Gastroesophageal sphincter (tissue), 4 donors: ENCODE data around the gene KATNAL1. TPM values are rescaled to one million over a fixed set of nuclear protein-coding genes. Genes with fewer than 3 reads are reported as not detected.

Source experiments
- ATAC-seq: fragments of 150-250 bp; one replicate; pipeline ENCODE4 v1.9.1; 2016; ENCODE audit warnings: mild to moderate bottlenecking, moderate library complexity
- H3K27ac ChIP-seq, 4 donors: fragments of 200-600 bp; sonication (generic) in 3 of 4; 1 replicate in 3 of 4; 2 replicates in 1 of 4; pipeline ENCODE4 v1.5.1; 2016 to 2019
- H3K27me3 ChIP-seq: fragments of 200-600 bp; sonication (generic); one replicate; pipeline ENCODE4 v1.5.1; 2019
- H3K36me3 ChIP-seq, 2 donors: fragments of 200-600 bp; sonication (generic); one replicate each; pipeline ENCODE4 v1.5.1; 2019; ENCODE audit warnings: control low read depth in 1 of 2
- H3K4me1 ChIP-seq, 3 donors: fragments of 200-600 bp; sonication (generic); 1 replicate in 2 of 3; 2 replicates in 1 of 3; pipeline ENCODE4 v1.5.1; 2016 to 2019; ENCODE audit warnings: control low read depth in 2 of 3
- H3K4me3 ChIP-seq, 2 donors: fragments of 200-600 bp; sonication (generic); one replicate each; pipeline ENCODE4 v1.5.1; 2019; ENCODE audit warnings: mild to moderate bottlenecking in 1 of 2, moderate library complexity in 1 of 2
- H3K9me3 ChIP-seq, 3 donors: fragments of 200-600 bp; sonication (generic); one replicate each; pipeline ENCODE4 v1.5.1; 2017 to 2019; ENCODE audit warnings: control low read depth in 2 of 3
- CTCF ChIP-seq, 4 experiments: fragments of 200-600 bp in 2 of 4; fragments of 450-650 bp in 2 of 4; sonication (generic) in 1 of 4; IDR thresholded peaks; one replicate each; pipeline ENCODE4 v1.5.1; 2017 to 2019; ENCODE audit warnings: antibody characterized with exemption in 4 of 4, mild to moderate bottlenecking in 2 of 4, moderate library complexity in 2 of 4
- EP300 ChIP-seq: sonication (generic); formaldehyde crosslinking; IDR thresholded peaks from one replicate; pipeline ENCODE4 v1.6.1; 2017; ENCODE audit warnings: antibody characterized with exemption, mild to moderate bottlenecking
- POLR2A ChIP-seq, 2 donors: fragments of 450-650 bp; IDR thresholded peaks; one replicate each; pipeline ENCODE4 v1.6.1; 2017; ENCODE audit warnings: antibody characterized with exemption in 2 of 2, mild to moderate bottlenecking in 2 of 2, moderate library complexity in 1 of 2
- POLR2AphosphoS5 ChIP-seq: sonication (generic); formaldehyde crosslinking; IDR thresholded peaks from one replicate; pipeline ENCODE4 v1.6.1; 2017; ENCODE audit warnings: antibody characterized with exemption
- WGBS, 2 donors: methylation state at CpG; one replicate each; pipeline ENCODE4 v1.1.5; 2018; ENCODE audit warnings: low coverage in 1 of 2; 5-methylcytosine and 5-hydroxymethylcytosine counted together
- total RNA-seq, 4 donors: library from RNA; depleted of rRNA; stranded (reverse); fragments of >200 nt; gene quantifications; one replicate each; pipeline ENCODE4 v1.1.0, GENCODE V29; 2016

Gene KATNAL1
- total RNA-seq, 4 donors from 2014 or later = 29.5 to 55.0 (median 42.9) TPM

GRCh38 chr13:30314069-30314468 is 6.7 kb upstream of the KATNAL1 start:
- Histone ChIP-seq H3K36me3 (no peaks in the 10 kb centered on the region), H3K4me3 (no peak overlapping the region), H3K4me1 (peaks cover 4 to 63% (median 13%) of the 10 kb centered on the region in 3 donors), H3K27ac (no peak overlapping the region), H3K27me3 (no peaks in the 10 kb centered on the region), H3K9me3 (no peaks in the 10 kb centered on the region)
- no peak for ATAC-seq
- WGBS, 2 donors = 77 to 95% methylated on average over 2 of the region's 2 CpGs
- TF ChIP-seq POLR2A (IDR thresholded peaks at IDR 0.05) = no peak
- no peak for TF ChIP-seq POLR2AphosphoS5
- no peak for TF ChIP-seq CTCF (IDR thresholded peaks at IDR 0.05)
- no peak for TF ChIP-seq EP300

- peaks cover 4 to 66% (median 13%) of the 10 kb centered on the region in 3 donors for H3K4me1 ChIP-seq
- ATAC-seq = no peak
- TF ChIP-seq EP300 (no peak), POLR2A (IDR thresholded peaks at IDR 0.05) (no peak), POLR2AphosphoS5 (no peak), CTCF (IDR thresholded peaks at IDR 0.05) (no peak)
- H3K9me3 ChIP-seq = no peaks in the 10 kb centered on the region
- no peak overlapping the region for H3K4me3 ChIP-seq
- WGBS, 2 donors = 27 to 29% methylated on average over 3 of the region's 3 CpGs
- H3K27me3 ChIP-seq = no peaks in the 10 kb centered on the region
- no peaks in the 10 kb centered on the region for H3K36me3 ChIP-seq
- H3K27ac ChIP-seq = peak overlapping the region in 3 of 4 donors; percentile 7 to 44 (median 15)
Measured at GRCh38 chr13:30313311-30313710, 6.0 kb upstream of the KATNAL1 start.

GRCh38 chr13:30312904-30313303 is 5.6 kb upstream of the KATNAL1 start:
- Histone ChIP-seq H3K4me3 (no peak overlapping the region), H3K36me3 (no peaks in the 10 kb centered on the region), H3K9me3 (no peaks in the 10 kb centered on the region), H3K27ac (peak overlapping the region; percentile 7 to 49 (median 42)), H3K4me1 (peaks cover 4 to 66% (median 13%) of the 10 kb centered on the region in 3 donors), H3K27me3 (no peaks in the 10 kb centered on the region)
- whole genome bisulfite sequencing, 2 donors = 10 to 30% methylated on average over 1 of the region's 1 CpG
- TF ChIP-seq POLR2A (IDR thresholded peaks at IDR 0.05) (no peak), EP300 (no peak), POLR2AphosphoS5 (no peak)
- ATAC-seq = no peak

- no peaks in the 10 kb centered on the region for H3K9me3 ChIP-seq
- no peak for TF ChIP-seq EP300
- TF ChIP-seq CTCF (IDR thresholded peaks at IDR 0.05) = no peak
- TF ChIP-seq POLR2AphosphoS5 = no peak
- TF ChIP-seq POLR2A (IDR thresholded peaks at IDR 0.05) = no peak
- H3K27ac ChIP-seq = peak overlapping the region in 3 of 4 donors; percentile 13 to 99 (median 95)
- peaks cover 4 to 65% (median 16%) of the 10 kb centered on the region in 3 donors for H3K4me1 ChIP-seq
- H3K36me3 ChIP-seq = no peaks in the 10 kb centered on the region
- ATAC-seq = no peak
- WGBS, 2 donors = 74 to 94% methylated on average over 3 to 4 of the region's 4 CpGs
- H3K27me3 ChIP-seq = no peaks in the 10 kb centered on the region
- H3K4me3 ChIP-seq = no peak overlapping the region
Measured at GRCh38 chr13:30308548-30308947, 1.2 kb upstream of the KATNAL1 start.

GRCh38 chr13:30307971-30308290 is 580 bp upstream of the KATNAL1 start:
- no peak for TF ChIP-seq EP300
- TF ChIP-seq POLR2A (IDR thresholded peaks at IDR 0.05) = no peak
- no peak for TF ChIP-seq POLR2AphosphoS5
- TF ChIP-seq CTCF (IDR thresholded peaks at IDR 0.05) = no peak
- Histone ChIP-seq H3K4me3 (peak overlapping the region; percentile 81 to 91), H3K4me1 (peaks cover 4 to 65% (median 10%) of the 10 kb centered on the region in 3 donors), H3K9me3 (no peaks in the 10 kb centered on the region), H3K27ac (peak overlapping the region; percentile 92 to 99 (median 94)), H3K27me3 (no peaks in the 10 kb centered on the region), H3K36me3 (no peaks in the 10 kb centered on the region)
- WGBS, 2 donors = 22 to 29% methylated on average over 8 of the region's 8 CpGs
- ATAC-seq = no peak
